ENCODE results near the gene SMU1.
A peak's percentile ranks its signal among the peaks of the same experiment; 100 is the strongest.

Gene SMU1

DNA sequence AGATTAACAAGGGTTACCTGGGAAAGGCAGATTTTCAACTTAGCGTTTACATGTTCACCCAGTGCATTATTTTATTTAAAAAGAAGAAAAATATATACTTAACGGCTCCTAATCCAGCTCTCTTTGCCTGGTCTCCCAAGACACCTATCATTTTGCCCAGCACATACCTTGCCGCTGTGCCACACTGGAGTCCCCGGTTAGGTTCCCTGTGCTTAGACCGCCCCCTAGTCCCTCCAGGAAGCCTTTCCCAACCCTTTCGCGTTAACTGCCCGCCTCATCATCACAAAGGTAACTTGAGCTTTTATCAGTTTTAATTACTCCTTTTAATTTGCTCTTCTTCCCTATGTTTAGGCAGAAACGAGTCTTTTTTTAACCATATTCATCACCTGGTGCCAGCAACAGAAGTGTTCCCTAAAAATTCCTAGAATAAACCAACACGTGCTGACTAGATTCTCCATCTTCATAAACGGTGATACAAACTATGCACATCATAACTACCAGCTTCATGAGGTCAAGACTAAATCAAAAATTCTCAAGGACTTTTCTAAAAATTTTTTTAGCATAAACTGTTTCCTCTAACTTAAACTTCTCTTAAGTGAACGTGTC is 31.7 kb downstream of the SMU1 start:
- H2BK5ac ChIP-seq (ENCODE audit: low read length): no peak overlapping the region
- H3K4me3 ChIP-seq (ENCODE audit: low read length in 2 of 2): peak overlapping the region in 1 of 2 donors; percentile 86
- no peak overlapping the region for H3K23ac ChIP-seq (ENCODE audit: low read depth, low read length, poor library complexity)
- H2AK5ac ChIP-seq (ENCODE audit: low read depth, low read length): no peak overlapping the region
- no CpG with 5 or more reads among the region's 12 CpGs for WGBS, 2 donors (ENCODE audit: extremely low coverage in 2 of 2, insufficient read length in 2 of 2, insufficient replicate concordance in 1 of 2)
- H3K27ac ChIP-seq (replicated peaks; ENCODE audit: low read length): peak overlapping the region; percentile 57
- no peaks in the 10 kb centered on the region for H3K27me3 ChIP-seq (ENCODE audit: control insufficient read depth in 3 of 3, insufficient read depth in 3 of 3, low read depth in 1 of 3, low read length in 3 of 3)
- H2BK15ac ChIP-seq (ENCODE audit: low read length): no peak overlapping the region
- H3K4me1 ChIP-seq (ENCODE audit: control insufficient read depth in 2 of 2, insufficient read depth in 1 of 2, low read depth in 1 of 2, low read length in 2 of 2): no peaks in the 10 kb centered on the region
- peaks cover 9 to 78% of the 10 kb centered on the region in 2 donors for H3K36me3 ChIP-seq (replicated peaks in 1 of 2; ENCODE audit: control insufficient read depth in 2 of 2, insufficient read depth in 2 of 2, low read length in 2 of 2)
- no peak overlapping the region for H3K9ac ChIP-seq (ENCODE audit: low read depth, low read length, poor library complexity)
- H2BK120ac ChIP-seq (ENCODE audit: low read depth, low read length): no peak overlapping the region
- no peak overlapping the region for H2BK12ac ChIP-seq (ENCODE audit: low read length)
- no peak overlapping the region for H3K4ac ChIP-seq (ENCODE audit: low read length)
- no peaks in the 10 kb centered on the region for H3K9me3 ChIP-seq (replicated peaks in 1 of 2; ENCODE audit: control insufficient read depth in 2 of 2, insufficient read depth in 1 of 2, low read depth in 1 of 2, low read length in 2 of 2)
- H3K79me1 ChIP-seq (ENCODE audit: low read depth, low read length): no peaks in the 10 kb centered on the region
- no peak overlapping the region for H3K18ac ChIP-seq (ENCODE audit: low read length)
- H2AFZ ChIP-seq (ENCODE audit: low read length): no peak overlapping the region
- no peak overlapping the region for H4K91ac ChIP-seq (ENCODE audit: low read depth, low read length, poor library complexity)
- no peak overlapping the region for H4K8ac ChIP-seq (ENCODE audit: low read depth, low read length)
- peak; percentile 3 for DNase-seq (ENCODE audit: low spot score)
- no peak overlapping the region for H3K14ac ChIP-seq (ENCODE audit: low read length)
- H3K4me2 ChIP-seq (ENCODE audit: insufficient read depth, low read length, poor library complexity, severe bottlenecking): peak overlapping the region; percentile 75

GRCh38 chr9:33044162-33044673 is 32.3 kb downstream of the SMU1 start:
- no peaks in the 10 kb centered on the region for H3K79me1 ChIP-seq (ENCODE audit: low read depth, low read length)
- peak; percentile 72 for DNase-seq (ENCODE audit: low spot score)
- no peaks in the 10 kb centered on the region for H3K27me3 ChIP-seq (ENCODE audit: control insufficient read depth in 3 of 3, insufficient read depth in 3 of 3, low read depth in 1 of 3, low read length in 3 of 3)
- H3K36me3 ChIP-seq (replicated peaks in 1 of 2; ENCODE audit: control insufficient read depth in 2 of 2, insufficient read depth in 2 of 2, low read length in 2 of 2): peaks cover 7 to 78% of the 10 kb centered on the region in 2 donors
- no peaks in the 10 kb centered on the region for H3K9me3 ChIP-seq (replicated peaks in 1 of 2; ENCODE audit: control insufficient read depth in 2 of 2, insufficient read depth in 1 of 2, low read depth in 1 of 2, low read length in 2 of 2)
- no peak overlapping the region for H4K8ac ChIP-seq (ENCODE audit: low read depth, low read length)
- no peak overlapping the region for H2BK120ac ChIP-seq (ENCODE audit: low read depth, low read length)
- no peak overlapping the region for H2AFZ ChIP-seq (ENCODE audit: low read length)
- H3K9ac ChIP-seq (ENCODE audit: low read depth, low read length, poor library complexity): peak overlapping the region; percentile 18
- no peaks in the 10 kb centered on the region for H3K4me1 ChIP-seq (ENCODE audit: control insufficient read depth in 2 of 2, insufficient read depth in 1 of 2, low read depth in 1 of 2, low read length in 2 of 2)
- H2BK15ac ChIP-seq (ENCODE audit: low read length): no peak overlapping the region
- peak overlapping the region; percentile 75 for H3K4me2 ChIP-seq (ENCODE audit: insufficient read depth, low read length, poor library complexity, severe bottlenecking)
- H2BK5ac ChIP-seq (ENCODE audit: low read length): no peak overlapping the region
- H3K23ac ChIP-seq (ENCODE audit: low read depth, low read length, poor library complexity): no peak overlapping the region
- no peak overlapping the region for H3K14ac ChIP-seq (ENCODE audit: low read length)
- H4K91ac ChIP-seq (ENCODE audit: low read depth, low read length, poor library complexity): no peak overlapping the region
- peak overlapping the region in 1 of 2 donors; percentile 86 for H3K4me3 ChIP-seq (ENCODE audit: low read length in 2 of 2)
- no peak overlapping the region for H2BK12ac ChIP-seq (ENCODE audit: low read length)
- no peak overlapping the region for H2AK5ac ChIP-seq (ENCODE audit: low read depth, low read length)
- peak overlapping the region; percentile 57 for H3K27ac ChIP-seq (replicated peaks; ENCODE audit: low read length)
- H3K4ac ChIP-seq (ENCODE audit: low read length): no peak overlapping the region
- WGBS, 2 donors (ENCODE audit: extremely low coverage in 2 of 2, insufficient read length in 2 of 2, insufficient replicate concordance in 1 of 2): no CpG with 5 or more reads among the region's 41 CpGs
- H3K18ac ChIP-seq (ENCODE audit: low read length): no peak overlapping the region

DNA sequence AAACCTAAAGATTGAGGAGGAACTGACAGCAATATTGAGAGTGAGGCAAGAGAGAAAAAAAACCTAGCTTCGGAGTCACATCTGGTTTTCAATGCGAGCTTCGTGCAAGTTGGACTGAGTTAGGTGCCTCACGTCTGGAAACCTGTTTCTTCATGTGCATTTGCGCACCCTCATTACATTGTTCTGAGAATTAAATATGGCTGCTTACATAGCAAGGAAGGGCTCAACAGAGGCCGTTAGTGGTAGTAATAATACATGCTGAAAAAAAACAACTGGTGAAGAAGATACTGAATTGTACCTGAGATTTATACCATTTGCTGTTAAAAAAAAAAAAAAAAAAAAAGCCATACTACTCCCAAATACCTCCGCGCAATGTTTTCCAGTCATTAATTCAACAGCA is 32.8 kb downstream of the SMU1 start:
- DNase-seq (ENCODE audit: low spot score): no peak
- Histone ChIP-seq H3K4me2 (ENCODE audit: insufficient read depth, low read length, poor library complexity, severe bottlenecking) (peak overlapping the region; percentile 75), H3K23ac (ENCODE audit: low read depth, low read length, poor library complexity) (no peak overlapping the region), H2BK5ac (ENCODE audit: low read length) (no peak overlapping the region), H3K27me3 (ENCODE audit: control insufficient read depth in 3 of 3, insufficient read depth in 3 of 3, low read depth in 1 of 3, low read length in 3 of 3) (no peaks in the 10 kb centered on the region), H3K9me3 (replicated peaks in 1 of 2; ENCODE audit: control insufficient read depth in 2 of 2, insufficient read depth in 1 of 2, low read depth in 1 of 2, low read length in 2 of 2) (no peaks in the 10 kb centered on the region), H3K9ac (ENCODE audit: low read depth, low read length, poor library complexity) (no peak overlapping the region), H4K8ac (ENCODE audit: low read depth, low read length) (no peak overlapping the region), H2BK120ac (ENCODE audit: low read depth, low read length) (no peak overlapping the region), H3K14ac (ENCODE audit: low read length) (no peak overlapping the region), H3K4me3 (ENCODE audit: low read length in 2 of 2) (peak overlapping the region in 1 of 2 donors; percentile 86), H2AK5ac (ENCODE audit: low read depth, low read length) (no peak overlapping the region), H3K4me1 (ENCODE audit: control insufficient read depth in 2 of 2, insufficient read depth in 1 of 2, low read depth in 1 of 2, low read length in 2 of 2) (no peaks in the 10 kb centered on the region), H3K4ac (ENCODE audit: low read length) (no peak overlapping the region), H2BK12ac (ENCODE audit: low read length) (no peak overlapping the region), H3K36me3 (replicated peaks in 1 of 2; ENCODE audit: control insufficient read depth in 2 of 2, insufficient read depth in 2 of 2, low read length in 2 of 2) (peaks cover 6 to 78% of the 10 kb centered on the region in 2 donors), H3K18ac (ENCODE audit: low read length) (no peak overlapping the region), H3K79me1 (ENCODE audit: low read depth, low read length) (no peaks in the 10 kb centered on the region), H2BK15ac (ENCODE audit: low read length) (no peak overlapping the region), H4K91ac (ENCODE audit: low read depth, low read length, poor library complexity) (no peak overlapping the region), H3K27ac (replicated peaks; ENCODE audit: low read length) (peak overlapping the region; percentile 17), H2AFZ (ENCODE audit: low read length) (no peak overlapping the region)
- no CpG with 5 or more reads among the region's 8 CpGs for WGBS, 2 donors (ENCODE audit: extremely low coverage in 2 of 2, insufficient read length in 2 of 2, insufficient replicate concordance in 1 of 2)

DNA sequence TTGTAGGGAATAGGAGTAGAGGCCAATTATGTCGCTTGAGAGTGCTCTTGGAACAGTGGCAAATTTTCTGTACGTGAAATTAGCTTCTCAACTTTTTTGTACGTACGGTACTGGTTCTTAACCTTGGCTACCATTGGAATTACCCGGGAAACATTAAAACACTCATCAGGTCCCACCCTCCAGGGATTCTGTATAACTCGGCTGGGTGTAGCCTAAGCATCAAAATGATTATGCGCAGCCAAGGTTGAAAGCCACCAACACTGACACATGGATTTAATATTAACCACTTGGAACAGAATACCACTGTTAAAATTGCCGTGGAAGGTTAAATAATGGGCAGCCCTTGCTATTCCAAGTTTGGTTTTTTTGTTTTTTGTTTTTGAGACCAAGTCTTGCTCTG is 34.0 kb downstream of the SMU1 start:
- H3K9ac ChIP-seq (ENCODE audit: low read depth, low read length, poor library complexity): no peak overlapping the region
- no peak overlapping the region for H2BK12ac ChIP-seq (ENCODE audit: low read length)
- no peak overlapping the region for H2BK5ac ChIP-seq (ENCODE audit: low read length)
- no peak overlapping the region for H4K8ac ChIP-seq (ENCODE audit: low read depth, low read length)
- peaks cover 9 to 78% of the 10 kb centered on the region in 2 donors for H3K36me3 ChIP-seq (replicated peaks in 1 of 2; ENCODE audit: control insufficient read depth in 2 of 2, insufficient read depth in 2 of 2, low read length in 2 of 2)
- H3K4me2 ChIP-seq (ENCODE audit: insufficient read depth, low read length, poor library complexity, severe bottlenecking): no peak overlapping the region
- no peak overlapping the region for H3K27ac ChIP-seq (replicated peaks; ENCODE audit: low read length)
- no peak overlapping the region for H3K18ac ChIP-seq (ENCODE audit: low read length)
- no peak overlapping the region for H3K23ac ChIP-seq (ENCODE audit: low read depth, low read length, poor library complexity)
- no peak for DNase-seq (ENCODE audit: low spot score)
- H2AK5ac ChIP-seq (ENCODE audit: low read depth, low read length): no peak overlapping the region
- H3K4me1 ChIP-seq (ENCODE audit: control insufficient read depth in 2 of 2, insufficient read depth in 1 of 2, low read depth in 1 of 2, low read length in 2 of 2): no peaks in the 10 kb centered on the region
- H3K9me3 ChIP-seq (replicated peaks in 1 of 2; ENCODE audit: control insufficient read depth in 2 of 2, insufficient read depth in 1 of 2, low read depth in 1 of 2, low read length in 2 of 2): no peaks in the 10 kb centered on the region
- H3K79me1 ChIP-seq (ENCODE audit: low read depth, low read length): no peaks in the 10 kb centered on the region
- no peak overlapping the region for H3K14ac ChIP-seq (ENCODE audit: low read length)
- no peak overlapping the region for H3K4ac ChIP-seq (ENCODE audit: low read length)
- no peaks in the 10 kb centered on the region for H3K27me3 ChIP-seq (ENCODE audit: control insufficient read depth in 3 of 3, insufficient read depth in 3 of 3, low read depth in 1 of 3, low read length in 3 of 3)
- H2BK15ac ChIP-seq (ENCODE audit: low read length): no peak overlapping the region
- no peak overlapping the region for H4K91ac ChIP-seq (ENCODE audit: low read depth, low read length, poor library complexity)
- WGBS, 2 donors (ENCODE audit: extremely low coverage in 2 of 2, insufficient read length in 2 of 2, insufficient replicate concordance in 1 of 2): no CpG with 5 or more reads among the region's 8 CpGs
- no peak overlapping the region for H2AFZ ChIP-seq (ENCODE audit: low read length)
- no peak overlapping the region for H2BK120ac ChIP-seq (ENCODE audit: low read depth, low read length)
- H3K4me3 ChIP-seq (ENCODE audit: low read length in 2 of 2): no peak overlapping the region

Measured in neuronal stem cell (in vitro differentiated cells).